AG09309 (cell line): Measurements from ENCODE around the gene LRRC7.

Experiments
- DNase-seq: peaks from one replicate; pipeline ENCODE4 v3.0.0-alpha.2; 2010; ENCODE audit warnings: low read depth
- H3K4me3 ChIP-seq: 2 replicates; pipeline ENCODE4 v1.5.1; 2011; ENCODE audit warnings: mild to moderate bottlenecking, low read depth, low read length, moderate library complexity; ENCODE audit not compliant: control insufficient read depth
- CTCF ChIP-seq: IDR thresholded peaks from 2 replicates; pipeline ENCODE4 v1.5.1; 2011; ENCODE audit warnings: mild to moderate bottlenecking, low read depth, low read length, inconsistent platforms; ENCODE audit not compliant: insufficient read depth, control insufficient read depth; ENCODE audit errors: missing control alignments

LRRC7 gene

GRCh38 chr1:69993810-69994209 is 426.1 kb downstream of the LRRC7 start:
- no peak for DNase-seq
- H3K4me3 ChIP-seq, result no peak overlapping the region
- TF ChIP-seq CTCF, result no peak

GRCh38 chr1:69994241-69994640 is 426.5 kb downstream of the LRRC7 start:
- no peak for DNase-seq
- TF ChIP-seq CTCF, result no peak
- no peak overlapping the region for H3K4me3 ChIP-seq

GRCh38 chr1:69998847-69999246 is 431.1 kb downstream of the LRRC7 start:
- H3K4me3 ChIP-seq, result no peak overlapping the region
- no peak for TF ChIP-seq CTCF
- no peak for DNase-seq

- H3K4me3 ChIP-seq, result no peak overlapping the region
- no peak for DNase-seq
- no peak for TF ChIP-seq CTCF
Measured at GRCh38 chr1:70003211-70003908, 435.6 kb downstream of the LRRC7 start.

- no peak for DNase-seq
- H3K4me3 ChIP-seq, result no peak overlapping the region
- TF ChIP-seq CTCF, result no peak
Measured at GRCh38 chr1:70005386-70006034, 437.8 kb downstream of the LRRC7 start.

GRCh38 chr1:70008660-70009059 is 440.9 kb downstream of the LRRC7 start:
- TF ChIP-seq CTCF, result no peak
- no peak overlapping the region for H3K4me3 ChIP-seq
- no peak for DNase-seq
